Uterus (tissue), 4 donors: ENCODE results near the gene LCN10. TPM values are rescaled to one million over a fixed set of nuclear protein-coding genes. Genes with fewer than 3 reads are reported as not detected.
A peak's percentile ranks its signal among the peaks of the same experiment; 100 is the strongest.

Source experiments
- DNase-seq, 2 donors: peaks; one replicate each; pipeline ENCODE4 v3.0.0-alpha.2; 2019 to 2020
- H3K27ac ChIP-seq, 2 donors: fragments of 200-600 bp; sonication (generic); 1 replicate in 1 of 2; 2 replicates in 1 of 2; pipeline ENCODE4 v1.5.1; 2016 to 2018
- H3K27me3 ChIP-seq, 2 donors: fragments of 200-600 bp; sonication (generic); one replicate each; pipeline ENCODE4 v1.5.1; 2018 to 2019; ENCODE audit warnings: control low read depth in 1 of 2
- H3K36me3 ChIP-seq, 2 donors: fragments of 200-600 bp; sonication (generic); one replicate each; pipeline ENCODE4 v1.5.1; 2019; ENCODE audit warnings: control low read depth in 1 of 2
- H3K4me1 ChIP-seq, 2 donors: fragments of 200-600 bp; sonication (generic); one replicate each; pipeline ENCODE4 v1.5.1; 2018 to 2019; ENCODE audit warnings: control low read depth in 1 of 2
- H3K4me3 ChIP-seq, 2 donors: fragments of 200-600 bp; sonication (generic); 1 replicate in 1 of 2; 2 replicates in 1 of 2; pipeline ENCODE4 v1.5.1; 2018 to 2019; ENCODE audit warnings: mild to moderate bottlenecking in 1 of 2
- H3K9me3 ChIP-seq, 2 donors: fragments of 200-600 bp; sonication (generic); one replicate each; pipeline ENCODE4 v1.5.1; 2019; ENCODE audit warnings: control low read depth in 1 of 2
- POLR2A ChIP-seq, 2 donors: fragments of 450-650 bp; IDR thresholded peaks; one replicate each; pipeline ENCODE4 v1.6.1; 2016; ENCODE audit warnings: antibody characterized with exemption in 2 of 2, mild to moderate bottlenecking in 1 of 2, moderate library complexity in 1 of 2
- intact Hi-C: fragments of 100-400 bp; cut with DNase I; formaldehyde crosslinking; loops from one replicate; pipeline ENCODE4 v1.15.1; 2023; ENCODE audit warnings: low total_unique reads
- total RNA-seq, 4 donors: library from RNA; depleted of rRNA in 3 of 4; stranded (reverse); fragments of >200 nt in 3 of 4; gene quantifications; one replicate each; pipeline versions ENCODE4 v1.1.0 to v1.2.4, GENCODE V29; 2014 to 2023
- TF ChIP-seq, protein P1 (sequence below), 4 experiments: fragments of 200-600 bp in 2 of 4; fragments of 450-650 bp in 2 of 4; sonication (generic) in 2 of 4; IDR thresholded peaks; one replicate each; pipeline ENCODE4 v1.5.1; 2016 to 2019; ENCODE audit warnings: antibody characterized with exemption in 4 of 4, mild to moderate bottlenecking in 2 of 4, moderate library complexity in 1 of 4
- donor health status: DM: yes; HTN: yes; CAD: no.

The LCN10 gene
- total RNA-seq, 4 donors from 2014 or later = 0.55 to 81.4 (median 20.4) TPM

- peak overlapping the region in 1 of 2 donors; percentile 64 for H3K27ac ChIP-seq
- TF ChIP-seq POLR2A (IDR thresholded peaks at IDR 0.05) = no peak
- TF ChIP-seq, protein P1, sequence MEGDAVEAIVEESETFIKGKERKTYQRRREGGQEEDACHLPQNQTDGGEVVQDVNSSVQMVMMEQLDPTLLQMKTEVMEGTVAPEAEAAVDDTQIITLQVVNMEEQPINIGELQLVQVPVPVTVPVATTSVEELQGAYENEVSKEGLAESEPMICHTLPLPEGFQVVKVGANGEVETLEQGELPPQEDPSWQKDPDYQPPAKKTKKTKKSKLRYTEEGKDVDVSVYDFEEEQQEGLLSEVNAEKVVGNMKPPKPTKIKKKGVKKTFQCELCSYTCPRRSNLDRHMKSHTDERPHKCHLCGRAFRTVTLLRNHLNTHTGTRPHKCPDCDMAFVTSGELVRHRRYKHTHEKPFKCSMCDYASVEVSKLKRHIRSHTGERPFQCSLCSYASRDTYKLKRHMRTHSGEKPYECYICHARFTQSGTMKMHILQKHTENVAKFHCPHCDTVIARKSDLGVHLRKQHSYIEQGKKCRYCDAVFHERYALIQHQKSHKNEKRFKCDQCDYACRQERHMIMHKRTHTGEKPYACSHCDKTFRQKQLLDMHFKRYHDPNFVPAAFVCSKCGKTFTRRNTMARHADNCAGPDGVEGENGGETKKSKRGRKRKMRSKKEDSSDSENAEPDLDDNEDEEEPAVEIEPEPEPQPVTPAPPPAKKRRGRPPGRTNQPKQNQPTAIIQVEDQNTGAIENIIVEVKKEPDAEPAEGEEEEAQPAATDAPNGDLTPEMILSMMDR (IDR thresholded peaks at IDR 0.05) = no peak
- H3K9me3 ChIP-seq = no peaks in the 10 kb centered on the region
- no peaks in the 10 kb centered on the region for H3K36me3 ChIP-seq
- intact Hi-C loops = no loop called here
- peak in 1 of 2 donors; percentile 44 for DNase-seq
- peaks cover 0 to 7% of the 10 kb centered on the region in 2 donors for H3K4me1 ChIP-seq
- peaks cover 0 to 18% of the 10 kb centered on the region in 2 donors for H3K27me3 ChIP-seq
- H3K4me3 ChIP-seq = no peak overlapping the region
These were observed 2.8 kb upstream of the LCN10 start for GRCh38 chr9:136745389-136746154.

DNA sequence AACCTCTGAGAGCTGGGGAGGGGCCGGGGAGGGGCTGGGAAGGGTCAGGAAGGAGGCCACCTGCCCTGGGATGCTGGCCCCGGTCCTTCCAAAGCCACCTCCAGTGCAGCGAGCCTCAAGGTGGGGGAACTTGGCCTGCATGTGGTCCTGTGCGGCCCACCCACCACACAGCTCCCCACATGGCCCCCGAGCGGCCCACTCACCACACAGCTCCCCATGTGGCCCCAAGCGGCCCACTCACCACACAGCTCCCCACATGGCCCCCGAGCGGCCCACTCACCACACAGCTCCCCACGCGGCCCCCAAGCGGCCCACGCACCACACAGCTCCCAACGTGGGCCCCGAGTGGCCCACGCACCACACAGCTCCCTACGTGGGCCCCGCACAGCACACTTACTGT is 2.0 kb upstream of the LCN10 start:
- no peak for TF ChIP-seq POLR2A (IDR thresholded peaks at IDR 0.05)
- TF ChIP-seq, protein P1 (IDR thresholded peaks at IDR 0.05) = no peak
- H3K27me3 ChIP-seq = peaks cover 0 to 18% of the 10 kb centered on the region in 2 donors
- H3K4me1 ChIP-seq = peaks cover 0 to 7% of the 10 kb centered on the region in 2 donors
- no peaks in the 10 kb centered on the region for H3K36me3 ChIP-seq
- intact Hi-C loops = no loop called here
- DNase-seq = no peak
- H3K9me3 ChIP-seq = no peaks in the 10 kb centered on the region
- peak overlapping the region in 1 of 2 donors; percentile 64 for H3K27ac ChIP-seq
- peak overlapping the region in 1 of 2 donors; percentile 9 for H3K4me3 ChIP-seq

- no peak for TF ChIP-seq POLR2A (IDR thresholded peaks at IDR 0.05)
- TF ChIP-seq, protein P1 (IDR thresholded peaks at IDR 0.05) = no peak
These were observed 985 bp upstream of the LCN10 start for GRCh38 chr9:136743639-136744211.

DNA sequence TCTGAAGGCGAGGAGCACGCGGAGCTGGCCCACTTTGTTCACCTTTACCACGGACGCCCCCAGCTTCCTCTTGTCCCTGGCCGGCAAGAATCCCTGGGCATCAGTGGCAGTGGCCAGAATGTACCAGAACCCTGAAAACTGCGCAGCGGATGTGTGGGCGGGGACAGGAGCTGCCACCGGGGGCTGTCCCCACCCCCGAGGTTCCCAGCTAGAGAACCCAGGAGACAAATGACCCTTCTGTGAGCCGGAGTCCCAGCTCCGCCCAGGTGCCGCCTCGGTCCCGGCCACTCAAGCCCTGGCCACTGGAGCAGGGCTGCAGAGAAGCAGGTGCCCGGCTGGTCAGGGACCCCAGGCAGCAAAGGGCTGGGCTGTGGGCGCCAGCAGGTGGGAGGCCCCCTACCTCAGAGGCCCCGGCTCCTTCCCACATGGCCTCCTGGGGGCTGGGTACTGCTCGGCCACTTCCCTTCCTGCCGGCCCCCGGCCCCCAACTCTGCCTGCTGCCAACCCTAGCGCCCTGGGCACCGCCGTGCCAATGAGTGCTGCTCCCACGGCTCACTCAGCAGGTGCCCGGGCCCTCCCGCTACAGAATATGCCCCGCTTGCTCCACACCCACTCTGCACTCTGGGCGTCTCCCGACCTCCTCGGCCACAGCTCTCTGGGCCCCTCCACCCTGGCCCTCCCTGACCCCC is 713 bp downstream of the LCN10 start:
- intact Hi-C loops = no loop called here
- TF ChIP-seq POLR2A (IDR thresholded peaks at IDR 0.05) = peak in 1 of 2 donors; percentile 38
- TF ChIP-seq, protein P1 (IDR thresholded peaks at IDR 0.05) = no peak
- peaks cover 0 to 7% of the 10 kb centered on the region in 2 donors for H3K4me1 ChIP-seq
- no peaks in the 10 kb centered on the region for H3K36me3 ChIP-seq
- no peaks in the 10 kb centered on the region for H3K9me3 ChIP-seq
- H3K27ac ChIP-seq = peak overlapping the region; percentile 20 to 63
- peak in 1 of 2 donors; percentile 46 for DNase-seq
- H3K4me3 ChIP-seq = no peak overlapping the region
- H3K27me3 ChIP-seq = peaks cover 0 to 18% of the 10 kb centered on the region in 2 donors

More at GRCh38 chr9:136743639-136744211, 985 bp upstream of the LCN10 start:
- no peak for DNase-seq
- Histone ChIP-seq H3K4me3 (no peak overlapping the region), H3K9me3 (no peaks in the 10 kb centered on the region), H3K36me3 (no peaks in the 10 kb centered on the region), H3K4me1 (peaks cover 0 to 7% of the 10 kb centered on the region in 2 donors), H3K27ac (no peak overlapping the region), H3K27me3 (peaks cover 0 to 18% of the 10 kb centered on the region in 2 donors)
- intact Hi-C loops = no loop called here
